Glomerular visceral epithelial cell (primary cell): Measurements from ENCODE around the gene KCNH2.
A peak's percentile ranks its signal among the peaks of the same experiment; 100 is the strongest.

Experiments
- DNase-seq: peaks from one replicate; pipeline ENCODE4 v3.0.0-alpha.2; 2016; ENCODE audit errors: extremely low spot score

Gene KCNH2

GRCh38 chr7:150909200-150909995 lies 68.7 kb downstream of the KCNH2 start:
- no peak for DNase-seq

- DNase-seq = no peak
Measured at GRCh38 chr7:150908173-150908572, 69.9 kb downstream of the KCNH2 start.

- DNase-seq = no peak
Measured at GRCh38 chr7:150904011-150904909, 73.9 kb downstream of the KCNH2 start.

GRCh38 chr7:150903606-150904005 lies 74.5 kb downstream of the KCNH2 start:
- peak; percentile 21 for DNase-seq

GRCh38 chr7:150902078-150903033 lies 75.8 kb downstream of the KCNH2 start:
- DNase-seq = no peak

- no peak for DNase-seq
Measured at GRCh38 chr7:150901160-150902035, 76.7 kb downstream of the KCNH2 start.

GRCh38 chr7:150900675-150901074 lies 77.4 kb downstream of the KCNH2 start:
- no peak for DNase-seq

GRCh38 chr7:150898475-150899011 lies 79.6 kb downstream of the KCNH2 start:
- DNase-seq = peak; percentile 63

GRCh38 chr7:150897502-150898474 lies 80.3 kb downstream of the KCNH2 start:
- peak; percentile 3 for DNase-seq

- DNase-seq = no peak
Measured at GRCh38 chr7:150896562-150897209, 81.4 kb downstream of the KCNH2 start.

- no peak for DNase-seq
Measured at GRCh38 chr7:150895809-150896208, 82.3 kb downstream of the KCNH2 start.
